Hepatocyte (in vitro differentiated cells): ENCODE data around the gene SHOX. TPM values are rescaled to one million over a fixed set of nuclear protein-coding genes. Genes with fewer than 3 reads are reported as not detected.

Experiments
- DNase-seq: peaks from one replicate; pipeline ENCODE4 v3.0.0-alpha.2; 2016; ENCODE audit warnings: low spot score
- H2AFZ ChIP-seq: fragments of 200-600 bp; sonication (generic); 2 replicates; pipeline ENCODE4 v1.6.0; 2016; ENCODE audit warnings: antibody characterized with exemption, mild to moderate bottlenecking
- H3K27ac ChIP-seq: fragments of 200-600 bp; sonication (generic); 2 replicates; pipeline ENCODE4 v1.5.1; 2016; ENCODE audit warnings: mild to moderate bottlenecking
- H3K27me3 ChIP-seq: fragments of 200-600 bp; sonication (generic); 2 replicates; pipeline ENCODE4 v1.6.1; 2016
- H3K36me3 ChIP-seq: fragments of 200-600 bp; sonication (generic); replicated peaks from 2 replicates; pipeline ENCODE4 v1.5.1; 2016; ENCODE audit warnings: low read depth; ENCODE audit not compliant: insufficient read depth
- H3K4me1 ChIP-seq: fragments of 200-600 bp; sonication (generic); 2 replicates; pipeline ENCODE4 v1.5.1; 2016; ENCODE audit warnings: mild to moderate bottlenecking, moderate library complexity; ENCODE audit not compliant: insufficient read depth
- H3K4me2 ChIP-seq: fragments of 200-600 bp; sonication (generic); 2 replicates; pipeline ENCODE4 v1.6.0; 2016
- H3K4me3 ChIP-seq: fragments of 200-600 bp; sonication (generic); 2 replicates; pipeline ENCODE4 v1.5.1; 2016; ENCODE audit warnings: mild to moderate bottlenecking
- H3K79me2 ChIP-seq: fragments of 200-600 bp; sonication (generic); 2 replicates; pipeline ENCODE4 v1.6.0; 2017; ENCODE audit warnings: mild to moderate bottlenecking
- H3K9me2 ChIP-seq: fragments of 200-600 bp; sonication (generic); replicated peaks from 2 replicates; pipeline ENCODE4 v1.6.0; 2017; ENCODE audit warnings: mild to moderate bottlenecking; ENCODE audit not compliant: insufficient read depth
- H3K9me3 ChIP-seq: fragments of 200-600 bp; sonication (generic); 2 replicates; pipeline ENCODE4 v1.5.1; 2016; ENCODE audit warnings: low read depth, mild to moderate bottlenecking
- H4K20me1 ChIP-seq: fragments of 200-600 bp; sonication (generic); 2 replicates; pipeline ENCODE4 v1.6.0; 2016; ENCODE audit warnings: mild to moderate bottlenecking; ENCODE audit not compliant: insufficient read depth, poor library complexity, severe bottlenecking
- CTCF ChIP-seq: fragments of 200-600 bp; sonication (generic); IDR thresholded peaks from 2 replicates; pipeline ENCODE4 v1.5.1; 2016; ENCODE audit warnings: antibody characterized with exemption, mild to moderate bottlenecking; ENCODE audit not compliant: poor library complexity
- EZH2 ChIP-seq: fragments of 200-600 bp; sonication (generic); IDR thresholded peaks from 2 replicates; pipeline ENCODE4 v1.6.1; 2016; ENCODE audit warnings: antibody characterized with exemption, mild to moderate bottlenecking, borderline replicate concordance
- EZH2phosphoT487 ChIP-seq: fragments of 200-600 bp; sonication (generic); IDR thresholded peaks from one replicate; pipeline ENCODE4 v1.6.1; 2018; ENCODE audit warnings: antibody characterized with exemption, mild to moderate bottlenecking, low read depth, moderate library complexity; ENCODE audit not compliant: unreplicated experiment, severe bottlenecking
- WGBS: methylation state at CpG from one replicate; pipeline ENCODE4 v1.1.6; 2016; ENCODE audit warnings: low lambda C conversion rate; ENCODE audit errors: missing lambda C conversion rate; 5-methylcytosine and 5-hydroxymethylcytosine counted together
- polyA plus RNA-seq: library from polyadenylated mRNA; unstranded; fragments of >200 nt; fragmentation: Nextera tagmentation; extraction: Ambion mirVana; gene quantifications from 2 replicates; pipeline ENCODE4 v1.2.1, GENCODE V29; 2016
- total RNA-seq: library from RNA; depleted of rRNA; stranded (reverse); fragments of >200 nt; gene quantifications from 2 replicates; pipeline ENCODE4 v1.2.3, GENCODE V29; 2014

The SHOX gene
- total and polyA plus RNA-seq, 2 experiments from 2014 or later = 0.10 TPM; not detected in 1

DNA sequence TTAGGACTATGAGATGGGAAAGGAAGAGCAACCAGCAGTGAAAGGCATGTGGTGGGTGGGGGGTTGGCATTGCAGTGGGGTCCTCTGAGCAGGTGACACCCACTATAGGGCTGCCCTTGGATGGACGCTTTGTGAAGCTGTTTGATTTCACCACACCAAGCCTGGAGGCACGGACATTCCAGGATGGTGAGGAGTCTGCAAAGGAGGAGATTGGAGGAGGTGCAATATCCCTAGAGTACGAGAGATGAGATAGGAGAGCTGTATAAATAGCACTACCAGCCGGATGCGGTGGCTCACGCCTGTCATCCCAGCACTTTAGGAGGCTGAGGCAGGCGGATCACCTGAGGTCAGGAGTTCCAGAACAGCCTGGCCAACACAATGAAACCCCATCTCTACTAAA is 42.3 kb downstream of the SHOX start:
- no peak overlapping the region for H3K27ac ChIP-seq

GRCh38 chrX:675279-675954 is 44.8 kb downstream of the SHOX start:
- H3K27ac ChIP-seq = no peak overlapping the region
- H3K4me3 ChIP-seq = no peak overlapping the region
- H3K79me2 ChIP-seq = no peaks in the 10 kb centered on the region
- H3K9me3 ChIP-seq = no peaks in the 10 kb centered on the region
- no peaks in the 10 kb centered on the region for H3K36me3 ChIP-seq
- no peaks in the 10 kb centered on the region for H3K4me1 ChIP-seq
- no peak overlapping the region for H2AFZ ChIP-seq
- 44% methylated on average over 7 of the region's 7 CpGs for WGBS
- H3K27me3 ChIP-seq = no peaks in the 10 kb centered on the region
- DNase-seq = no peak
- H3K4me2 ChIP-seq = no peak overlapping the region
- H4K20me1 ChIP-seq = no peaks in the 10 kb centered on the region
- TF ChIP-seq EZH2 (no peak), CTCF (no peak), EZH2phosphoT487 (no peak)
- no peaks in the 10 kb centered on the region for H3K9me2 ChIP-seq

More for the DNA sequence above, 42.3 kb downstream of the SHOX start:
- Histone ChIP-seq H3K9me2 (no peaks in the 10 kb centered on the region), H3K4me3 (no peak overlapping the region), H3K36me3 (no peaks in the 10 kb centered on the region), H3K9me3 (no peaks in the 10 kb centered on the region), H4K20me1 (no peaks in the 10 kb centered on the region), H3K27me3 (no peaks in the 10 kb centered on the region), H2AFZ (no peak overlapping the region), H3K79me2 (no peaks in the 10 kb centered on the region), H3K4me1 (no peaks in the 10 kb centered on the region), H3K4me2 (no peak overlapping the region)
- no peak for TF ChIP-seq EZH2phosphoT487
- no peak for TF ChIP-seq EZH2
- TF ChIP-seq CTCF = no peak
- no peak for DNase-seq
- 81% methylated on average over 7 of the region's 7 CpGs for WGBS

- H3K9me2 ChIP-seq = no peaks in the 10 kb centered on the region
- no peak overlapping the region for H3K4me3 ChIP-seq
- TF ChIP-seq CTCF = no peak
- TF ChIP-seq EZH2 = no peak
- TF ChIP-seq EZH2phosphoT487 = no peak
- no peaks in the 10 kb centered on the region for H3K36me3 ChIP-seq
- no peaks in the 10 kb centered on the region for H3K4me1 ChIP-seq
- WGBS = 59% methylated on average over 15 of the region's 15 CpGs
- no peak overlapping the region for H3K27ac ChIP-seq
- no peaks in the 10 kb centered on the region for H3K9me3 ChIP-seq
- H3K27me3 ChIP-seq = no peaks in the 10 kb centered on the region
- H3K4me2 ChIP-seq = no peak overlapping the region
- no peaks in the 10 kb centered on the region for H3K79me2 ChIP-seq
- no peak overlapping the region for H2AFZ ChIP-seq
- DNase-seq = no peak
- no peaks in the 10 kb centered on the region for H4K20me1 ChIP-seq
Measured at GRCh38 chrX:675955-676295, 45.3 kb downstream of the SHOX start.
